VCaP (cell line): Measurements from ENCODE around the gene PLCB1.

Experiments
- H3K27ac ChIP-seq: fragments of 450-650 bp; 2 replicates; pipeline ENCODE4 v1.5.1; 2017
- TF ChIP-seq, protein P1 (sequence below): fragments of 450-650 bp; conservative IDR thresholded peaks from 2 replicates; pipeline ENCODE4 v1.5.1; 2017; ENCODE audit warnings: mild to moderate bottlenecking, moderate library complexity

The PLCB1 gene

DNA sequence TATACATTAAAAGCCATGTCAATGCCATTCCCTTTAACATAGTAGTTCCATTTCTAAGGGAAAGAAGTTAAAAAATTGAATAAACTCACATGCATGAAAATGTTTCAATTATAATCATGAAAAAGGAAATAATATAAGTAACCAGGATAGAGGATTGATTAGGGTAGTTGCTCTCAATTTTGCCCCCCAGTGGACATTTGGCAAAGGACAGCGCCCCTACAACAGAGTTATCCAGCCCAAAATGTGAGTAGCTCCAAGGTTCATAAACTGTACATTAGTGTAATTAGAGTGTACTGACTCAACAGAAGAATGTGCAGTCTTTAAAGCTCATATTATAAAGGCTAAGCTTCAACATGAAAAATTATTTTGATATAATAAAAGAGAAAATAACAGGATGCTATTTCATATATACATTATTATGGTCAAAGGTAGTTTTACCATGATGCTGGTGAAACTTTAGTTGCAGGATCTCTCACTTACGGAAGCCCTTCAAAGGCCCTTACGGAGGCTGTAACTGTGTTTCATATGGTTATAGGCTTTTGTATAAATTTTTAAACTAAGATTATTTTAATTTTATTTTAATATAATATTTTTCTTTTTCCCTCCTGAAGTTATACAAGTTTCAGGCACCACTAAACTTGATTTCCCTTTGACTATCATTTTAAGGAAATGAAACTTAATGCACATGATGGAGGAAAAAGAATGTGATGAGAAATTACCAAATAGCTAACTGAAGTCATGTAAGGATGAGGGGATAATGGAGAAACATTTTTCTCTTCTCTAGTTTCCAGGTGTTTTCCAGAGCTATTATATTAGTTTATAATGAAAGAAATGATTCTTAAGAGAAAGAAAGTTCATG is 403.6 kb downstream of the PLCB1 start:
- TF ChIP-seq, protein P1, sequence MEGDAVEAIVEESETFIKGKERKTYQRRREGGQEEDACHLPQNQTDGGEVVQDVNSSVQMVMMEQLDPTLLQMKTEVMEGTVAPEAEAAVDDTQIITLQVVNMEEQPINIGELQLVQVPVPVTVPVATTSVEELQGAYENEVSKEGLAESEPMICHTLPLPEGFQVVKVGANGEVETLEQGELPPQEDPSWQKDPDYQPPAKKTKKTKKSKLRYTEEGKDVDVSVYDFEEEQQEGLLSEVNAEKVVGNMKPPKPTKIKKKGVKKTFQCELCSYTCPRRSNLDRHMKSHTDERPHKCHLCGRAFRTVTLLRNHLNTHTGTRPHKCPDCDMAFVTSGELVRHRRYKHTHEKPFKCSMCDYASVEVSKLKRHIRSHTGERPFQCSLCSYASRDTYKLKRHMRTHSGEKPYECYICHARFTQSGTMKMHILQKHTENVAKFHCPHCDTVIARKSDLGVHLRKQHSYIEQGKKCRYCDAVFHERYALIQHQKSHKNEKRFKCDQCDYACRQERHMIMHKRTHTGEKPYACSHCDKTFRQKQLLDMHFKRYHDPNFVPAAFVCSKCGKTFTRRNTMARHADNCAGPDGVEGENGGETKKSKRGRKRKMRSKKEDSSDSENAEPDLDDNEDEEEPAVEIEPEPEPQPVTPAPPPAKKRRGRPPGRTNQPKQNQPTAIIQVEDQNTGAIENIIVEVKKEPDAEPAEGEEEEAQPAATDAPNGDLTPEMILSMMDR, result peak; percentile 68
- no peak overlapping the region for H3K27ac ChIP-seq

DNA sequence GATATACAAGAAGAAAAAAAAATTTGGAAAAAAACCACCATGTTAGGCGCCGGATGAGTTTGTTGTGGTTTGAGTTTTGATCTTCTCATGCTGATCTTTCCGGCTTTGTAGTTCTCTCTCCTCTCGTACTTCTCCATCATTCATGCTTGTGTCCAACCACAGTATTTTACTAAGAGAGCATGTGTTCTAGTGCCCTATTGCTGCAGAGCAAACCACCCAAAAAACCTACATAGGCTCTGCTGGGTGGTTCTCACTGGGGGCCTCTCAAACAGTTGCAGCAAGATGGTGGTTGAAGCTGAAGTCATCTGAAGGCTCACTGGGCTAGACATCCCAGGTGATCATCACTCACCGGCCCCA is 404.2 kb downstream of the PLCB1 start:
- no peak overlapping the region for H3K27ac ChIP-seq

DNA sequence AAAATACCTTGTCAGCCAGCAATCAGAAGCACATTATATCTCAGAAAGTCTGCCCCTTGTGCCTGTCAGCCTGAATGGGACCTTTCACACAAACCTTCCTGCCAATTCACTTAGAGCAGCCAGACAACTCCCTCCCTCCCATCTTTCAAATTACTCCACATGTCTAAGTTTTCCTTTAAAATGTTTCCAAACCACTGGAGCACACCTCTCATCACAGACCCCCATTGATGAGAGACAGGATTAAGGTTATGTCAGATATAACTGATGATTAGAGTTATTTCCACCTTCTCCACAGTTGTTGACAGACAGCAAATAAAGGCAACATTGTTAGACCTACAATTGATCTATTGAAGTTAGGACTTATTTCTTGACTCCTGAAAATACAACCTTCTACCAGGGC is 408.4 kb downstream of the PLCB1 start:
- TF ChIP-seq, protein P1, result no peak
- H3K27ac ChIP-seq, result no peak overlapping the region

More for the DNA sequence above, 404.2 kb downstream of the PLCB1 start:
- TF ChIP-seq, protein P1, result no peak

DNA sequence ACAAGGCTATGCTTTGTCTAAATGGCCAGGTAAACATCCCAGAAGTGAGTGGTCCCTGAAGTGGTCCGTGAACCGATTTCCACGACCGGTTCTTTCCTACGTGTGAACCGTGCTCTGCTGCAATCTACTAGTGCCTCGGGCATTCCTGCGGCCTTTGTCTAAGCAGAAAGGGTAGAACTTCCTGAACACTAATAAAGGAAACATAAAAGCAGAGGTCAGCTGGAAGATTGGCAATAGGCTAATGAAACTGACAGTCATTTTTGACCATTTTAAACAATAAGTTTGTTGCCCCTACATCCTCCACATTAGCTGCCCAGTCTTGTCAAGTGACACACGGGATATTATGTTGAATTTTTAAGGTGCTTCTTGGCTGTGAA is 410.0 kb downstream of the PLCB1 start:
- no peak overlapping the region for H3K27ac ChIP-seq
- TF ChIP-seq, protein P1, result no peak

DNA sequence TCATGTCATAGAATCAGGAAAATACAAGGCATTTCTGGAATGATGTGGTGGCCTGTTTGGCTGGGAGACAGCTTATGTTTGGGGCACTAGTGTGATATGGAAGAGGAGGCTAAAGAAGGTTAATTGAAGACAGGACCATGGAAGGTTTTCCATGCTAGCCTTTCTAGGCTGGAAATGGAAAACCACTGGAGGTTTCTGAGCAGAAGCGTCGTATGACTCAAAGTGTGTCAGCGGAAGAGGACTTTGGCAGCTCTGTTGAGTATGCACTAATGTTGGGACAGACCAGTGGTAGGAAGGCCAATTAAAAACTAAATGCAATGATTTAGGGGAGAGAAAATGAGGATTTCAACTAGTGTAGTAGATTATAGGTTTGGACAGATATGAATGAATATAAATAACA is 413.1 kb downstream of the PLCB1 start:
- TF ChIP-seq, protein P1, result no peak
- no peak overlapping the region for H3K27ac ChIP-seq

DNA sequence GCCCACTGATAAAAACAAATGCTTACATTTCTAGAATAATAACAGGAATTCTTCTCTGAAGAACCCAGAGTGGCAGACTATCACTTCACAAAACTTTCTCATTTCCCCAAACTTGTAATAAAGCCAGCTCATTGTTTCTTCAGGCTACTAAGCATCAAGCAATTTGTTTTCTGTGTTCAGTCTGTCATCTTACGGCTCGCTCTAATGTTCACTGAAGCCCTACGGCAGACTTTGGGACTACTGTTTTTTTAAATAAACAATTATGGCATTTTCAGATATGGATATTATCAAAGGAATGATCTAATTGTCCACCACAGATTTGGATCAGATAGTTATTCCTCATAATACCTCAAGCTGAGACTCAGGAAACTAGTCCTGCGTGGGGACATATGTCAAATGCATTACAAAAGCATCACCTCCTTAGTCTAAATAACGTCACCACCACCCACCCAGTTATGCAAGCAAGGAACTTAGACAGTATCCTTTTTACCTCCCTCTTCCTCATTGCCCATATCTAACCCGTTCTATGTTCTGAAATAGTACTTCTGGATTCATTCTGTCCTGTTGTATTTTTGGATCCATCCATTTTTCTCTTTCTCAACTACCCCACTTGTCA is 415.1 kb downstream of the PLCB1 start:
- no peak overlapping the region for H3K27ac ChIP-seq
- TF ChIP-seq, protein P1, result no peak

DNA sequence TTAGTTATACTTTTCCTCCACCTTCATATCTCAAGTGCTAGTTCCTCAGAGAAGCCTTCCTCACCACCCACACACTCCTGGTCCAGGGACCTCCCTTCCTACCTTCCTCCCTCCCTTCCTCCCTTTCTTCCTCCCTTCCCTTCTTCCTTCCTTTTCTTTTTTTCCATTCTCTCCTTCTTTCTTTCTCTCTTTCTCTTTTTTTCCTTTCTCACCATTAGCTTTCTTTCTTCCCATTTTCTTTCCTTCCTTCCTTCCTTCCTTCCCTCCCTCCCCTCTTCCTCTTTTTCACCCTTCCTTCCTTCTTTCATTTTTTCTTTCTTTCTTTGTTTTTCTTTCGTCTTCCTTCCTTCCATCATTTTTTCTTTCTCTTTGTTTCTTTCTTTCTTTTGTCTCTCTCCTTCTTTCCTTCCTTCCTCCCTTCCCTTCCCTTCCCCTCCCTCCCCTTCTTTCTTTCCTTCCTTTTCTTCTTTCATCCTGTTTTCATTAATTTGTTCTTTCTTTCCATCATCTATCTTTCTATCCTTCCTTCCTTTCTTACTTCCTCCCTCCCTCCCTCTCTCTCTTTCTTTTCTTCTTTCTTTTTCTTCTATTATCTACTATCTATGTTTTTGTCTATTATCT is 416.0 kb downstream of the PLCB1 start:
- TF ChIP-seq, protein P1, result no peak
- H3K27ac ChIP-seq, result no peak overlapping the region
